SU-DHL-6 (cell line): ENCODE data around the gene SEMA5A.

Source experiments
- H2AFZ ChIP-seq: fragments of 200-600 bp; sonication (generic); 2 replicates; pipeline ENCODE4 v1.6.1; 2014; ENCODE audit warnings: low read depth, mild to moderate bottlenecking, moderate library complexity, mixed read lengths, antibody characterized with exemption, low read length; ENCODE audit not compliant: severe bottlenecking
- H3F3A ChIP-seq: fragments of 200-600 bp; shearing (Covaris generic); 2 replicates; pipeline ENCODE4 v1.6.0; 2016; ENCODE audit warnings: antibody characterized with exemption, mild to moderate bottlenecking; ENCODE audit not compliant: insufficient read depth
- H3K27ac ChIP-seq: fragments of 200-600 bp; sonication (generic); 2 replicates; pipeline ENCODE4 v1.5.1; 2016; ENCODE audit warnings: low read depth, mild to moderate bottlenecking, low read length, moderate library complexity, mixed read lengths
- H3K27me3 ChIP-seq: fragments of 200-600 bp; sonication (generic), shearing (Covaris generic); 2 replicates; pipeline ENCODE4 v1.6.0; 2014; ENCODE audit warnings: mild to moderate bottlenecking, low read length
- H3K36me3 ChIP-seq: fragments of 200-600 bp; sonication (generic); 2 replicates; pipeline ENCODE4 v1.6.1; 2014; ENCODE audit warnings: mild to moderate bottlenecking, low read length, mixed read lengths
- H3K4me2 ChIP-seq: fragments of 300-600, 200-600 bp; shearing (Covaris generic), sonication (generic); 2 replicates; pipeline ENCODE4 v1.6.0; 2014; ENCODE audit warnings: low read length, low read depth, mild to moderate bottlenecking; ENCODE audit not compliant: poor library complexity, severe bottlenecking
- H3K4me3 ChIP-seq: fragments of 200-600 bp; sonication (generic); 2 replicates; pipeline ENCODE4 v1.5.1; 2014; ENCODE audit warnings: antibody characterized with exemption, low read length, mild to moderate bottlenecking, mixed read lengths; ENCODE audit not compliant: insufficient read depth, poor library complexity, severe bottlenecking
- H3K79me2 ChIP-seq: fragments of 200-600 bp; sonication (generic); 2 replicates; pipeline ENCODE4 v1.6.1; 2014; ENCODE audit warnings: mild to moderate bottlenecking, low read length, moderate library complexity; ENCODE audit not compliant: insufficient read depth
- H3K9ac ChIP-seq: fragments of 200-600 bp; sonication (generic); 2 replicates; pipeline ENCODE4 v1.7.0; 2014; ENCODE audit warnings: mild to moderate bottlenecking, low read length
- H3K9me2 ChIP-seq: fragments of 200-600 bp; sonication (generic); replicated peaks from 2 replicates; pipeline ENCODE4 v1.6.1; 2014; ENCODE audit warnings: low read length; ENCODE audit not compliant: insufficient read depth
- H3K9me3 ChIP-seq: fragments of 200-600 bp; sonication (generic); 2 replicates; pipeline ENCODE4 v1.6.1; 2014; ENCODE audit warnings: low read length, mixed read lengths; ENCODE audit not compliant: insufficient read depth
- H4K20me1 ChIP-seq: fragments of 200-600 bp; sonication (generic); 2 replicates; pipeline ENCODE4 v1.6.1; 2014; ENCODE audit warnings: low read depth, mild to moderate bottlenecking, antibody characterized with exemption, low read length, moderate library complexity, mixed read lengths
- EZH2phosphoT487 ChIP-seq: fragments of 200-600 bp; sonication (generic), shearing (Covaris generic); conservative IDR thresholded peaks from 2 replicates; pipeline ENCODE4 v1.6.1; 2018; ENCODE audit warnings: mild to moderate bottlenecking, antibody characterized with exemption, low read length, moderate library complexity, mixed read lengths
- TF ChIP-seq, protein P1 (sequence below): fragments of 200-600 bp; sonication (generic); IDR thresholded peaks from one replicate; pipeline ENCODE4 v1.5.1; 2017; ENCODE audit warnings: antibody characterized with exemption, mild to moderate bottlenecking, low read length, moderate library complexity; ENCODE audit not compliant: insufficient read depth, poor library complexity, severe bottlenecking

Gene SEMA5A

DNA sequence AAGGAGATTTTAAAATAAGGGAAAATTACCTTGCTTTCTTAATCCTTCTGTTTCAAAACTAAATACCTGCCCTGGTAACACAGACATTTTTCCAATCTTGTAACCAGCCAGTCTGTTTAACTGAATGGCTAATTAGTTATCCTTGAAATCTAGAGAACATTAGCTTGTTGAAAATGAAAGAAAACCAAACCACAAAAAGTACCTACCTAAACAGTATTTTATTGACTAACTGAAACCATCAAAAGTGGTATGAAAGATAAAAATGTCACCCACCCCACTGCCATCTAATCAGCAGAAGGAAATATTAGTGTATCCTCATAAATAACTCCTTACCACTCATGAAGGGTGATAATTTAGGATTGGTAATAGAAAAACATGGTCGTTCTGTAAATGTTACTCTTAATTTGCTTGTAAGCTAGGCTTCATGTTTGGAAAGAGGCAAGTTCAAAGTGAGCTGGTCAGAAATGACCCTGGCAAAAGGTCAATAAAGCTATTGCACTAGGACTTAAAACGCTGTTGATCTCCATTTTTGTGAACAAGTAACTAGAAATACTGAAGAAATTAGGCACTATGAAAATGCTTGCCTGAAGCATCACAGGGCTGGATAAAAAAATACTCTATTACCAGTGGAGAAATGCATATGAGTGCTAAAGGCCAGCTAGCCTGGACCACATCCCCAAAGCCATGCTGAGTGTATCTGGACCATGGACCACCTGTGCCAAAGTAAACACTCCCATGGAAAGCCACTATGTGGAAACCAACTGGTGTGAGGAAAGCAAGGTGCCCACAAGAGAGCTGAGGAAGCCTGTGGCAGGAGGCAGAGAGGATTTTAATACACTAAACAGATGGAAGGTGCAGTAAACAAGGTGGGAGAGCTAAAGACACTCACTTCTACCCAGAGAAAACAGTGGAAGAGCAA, 8.4 kb downstream of the SEMA5A start:
- Histone ChIP-seq H4K20me1 (no peaks in the 10 kb centered on the region), H3F3A (no peaks in the 10 kb centered on the region), H2AFZ (no peak overlapping the region), H3K27me3 (no peaks in the 10 kb centered on the region), H3K27ac (no peak overlapping the region), H3K36me3 (no peaks in the 10 kb centered on the region), H3K4me2 (no peak overlapping the region), H3K9ac (no peak overlapping the region), H3K9me3 (no peaks in the 10 kb centered on the region), H3K79me2 (no peaks in the 10 kb centered on the region), H3K9me2 (no peaks in the 10 kb centered on the region), H3K4me3 (no peak overlapping the region)
- TF ChIP-seq, protein P1, sequence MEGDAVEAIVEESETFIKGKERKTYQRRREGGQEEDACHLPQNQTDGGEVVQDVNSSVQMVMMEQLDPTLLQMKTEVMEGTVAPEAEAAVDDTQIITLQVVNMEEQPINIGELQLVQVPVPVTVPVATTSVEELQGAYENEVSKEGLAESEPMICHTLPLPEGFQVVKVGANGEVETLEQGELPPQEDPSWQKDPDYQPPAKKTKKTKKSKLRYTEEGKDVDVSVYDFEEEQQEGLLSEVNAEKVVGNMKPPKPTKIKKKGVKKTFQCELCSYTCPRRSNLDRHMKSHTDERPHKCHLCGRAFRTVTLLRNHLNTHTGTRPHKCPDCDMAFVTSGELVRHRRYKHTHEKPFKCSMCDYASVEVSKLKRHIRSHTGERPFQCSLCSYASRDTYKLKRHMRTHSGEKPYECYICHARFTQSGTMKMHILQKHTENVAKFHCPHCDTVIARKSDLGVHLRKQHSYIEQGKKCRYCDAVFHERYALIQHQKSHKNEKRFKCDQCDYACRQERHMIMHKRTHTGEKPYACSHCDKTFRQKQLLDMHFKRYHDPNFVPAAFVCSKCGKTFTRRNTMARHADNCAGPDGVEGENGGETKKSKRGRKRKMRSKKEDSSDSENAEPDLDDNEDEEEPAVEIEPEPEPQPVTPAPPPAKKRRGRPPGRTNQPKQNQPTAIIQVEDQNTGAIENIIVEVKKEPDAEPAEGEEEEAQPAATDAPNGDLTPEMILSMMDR, result no peak
- TF ChIP-seq EZH2phosphoT487, result no peak

GRCh38 chr5:9536717-9537116, 9.2 kb downstream of the SEMA5A start:
- H3K9me3 ChIP-seq, result no peaks in the 10 kb centered on the region
- no peaks in the 10 kb centered on the region for H3K9me2 ChIP-seq
- H2AFZ ChIP-seq, result no peak overlapping the region
- no peak overlapping the region for H3K4me3 ChIP-seq
- no peaks in the 10 kb centered on the region for H3K36me3 ChIP-seq
- TF ChIP-seq EZH2phosphoT487, result no peak
- TF ChIP-seq, protein P1, result no peak
- H4K20me1 ChIP-seq, result no peaks in the 10 kb centered on the region
- no peaks in the 10 kb centered on the region for H3K27me3 ChIP-seq
- no peaks in the 10 kb centered on the region for H3F3A ChIP-seq
- no peak overlapping the region for H3K9ac ChIP-seq
- no peak overlapping the region for H3K27ac ChIP-seq
- no peak overlapping the region for H3K4me2 ChIP-seq
- H3K79me2 ChIP-seq, result no peaks in the 10 kb centered on the region

GRCh38 chr5:9534881-9535517, 10.9 kb downstream of the SEMA5A start:
- TF ChIP-seq EZH2phosphoT487, result no peak
- TF ChIP-seq, protein P1, result no peak
- Histone ChIP-seq H3K9me2 (no peaks in the 10 kb centered on the region), H3F3A (no peaks in the 10 kb centered on the region), H3K4me3 (no peak overlapping the region), H3K36me3 (no peaks in the 10 kb centered on the region), H4K20me1 (no peaks in the 10 kb centered on the region), H3K9ac (no peak overlapping the region), H2AFZ (no peak overlapping the region), H3K27me3 (no peaks in the 10 kb centered on the region), H3K9me3 (no peaks in the 10 kb centered on the region), H3K79me2 (no peaks in the 10 kb centered on the region), H3K4me2 (no peak overlapping the region), H3K27ac (no peak overlapping the region)
